NCI-H2107 (cell line): Measurements from ENCODE around the gene PRKCD.

ENCODE experiments used
- DNase-seq: peaks from one replicate; lab custom pipeline; 2025; lab: John Stamatoyannopoulos, UW

The PRKCD gene

DNA sequence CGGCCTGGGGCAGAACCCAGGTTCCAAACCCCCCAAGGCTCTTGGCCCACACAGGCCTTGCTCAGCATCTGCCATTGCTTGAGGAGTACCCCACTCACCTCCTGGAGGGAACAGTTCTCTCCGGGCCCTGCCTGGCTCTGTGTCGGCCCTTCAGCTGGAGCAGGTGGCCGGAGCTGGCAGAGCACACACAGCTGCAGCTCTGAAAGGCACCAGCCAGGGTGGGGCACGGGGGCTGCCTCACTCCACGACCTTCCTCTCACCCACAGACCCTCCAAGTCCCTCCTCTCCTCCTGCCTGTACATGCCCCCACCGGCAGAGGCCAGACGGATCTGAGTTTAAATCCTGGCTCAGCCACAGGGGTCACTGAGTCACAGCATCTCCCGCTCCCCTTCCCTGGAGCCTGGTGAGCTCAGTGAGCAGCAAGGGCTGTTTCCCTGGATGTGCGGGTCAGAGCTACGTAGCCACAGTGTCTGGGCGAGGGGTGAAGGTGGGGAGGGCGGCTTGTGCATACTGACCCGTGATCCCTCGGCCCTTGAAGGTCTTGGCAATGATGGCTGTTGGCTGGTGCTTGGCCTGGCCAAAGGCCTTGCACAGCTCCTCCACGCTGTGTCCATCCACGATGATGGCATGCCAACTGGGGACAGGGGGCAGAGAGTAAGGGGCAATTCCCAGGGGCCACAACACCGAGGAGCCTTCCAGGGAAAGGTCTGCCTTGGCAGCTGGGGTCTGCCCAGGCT is 71.8 kb downstream of the PRKCD start:
- DNase-seq, result no peak

DNA sequence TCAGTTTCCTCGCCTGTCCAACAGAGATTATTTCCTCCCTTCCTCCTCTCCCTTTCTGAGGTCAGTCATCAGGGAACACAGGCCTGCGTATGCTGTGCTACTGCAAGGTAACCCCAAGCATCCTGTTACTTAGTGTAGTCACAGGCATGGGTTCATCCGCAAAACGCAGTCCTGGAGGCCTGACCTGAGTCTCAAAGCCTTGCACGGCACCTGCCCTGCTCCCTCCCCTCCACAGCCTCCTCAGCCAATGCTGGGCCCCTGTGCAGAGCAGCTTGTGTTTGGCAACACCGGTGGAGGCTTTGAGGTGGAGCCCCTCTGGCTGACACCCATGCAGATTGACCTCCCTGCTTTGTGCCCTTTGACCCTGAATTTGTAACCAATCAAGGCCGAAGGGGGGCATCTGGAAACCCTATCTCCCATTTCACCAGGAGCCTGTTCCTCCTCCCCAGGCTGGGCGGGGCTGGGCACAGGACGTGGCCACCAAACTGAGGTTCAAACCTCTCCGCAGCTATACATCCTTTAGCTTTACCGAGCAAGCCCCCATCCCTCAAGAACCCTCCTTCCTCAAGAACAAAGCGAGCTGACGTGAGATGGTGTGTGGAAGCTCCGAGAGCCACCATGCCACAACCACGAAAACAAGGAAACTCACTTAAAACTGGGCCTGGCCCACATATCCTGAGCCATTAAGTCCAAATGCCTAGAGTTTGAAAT is 73.3 kb downstream of the PRKCD start:
- DNase-seq, result no peak

DNA sequence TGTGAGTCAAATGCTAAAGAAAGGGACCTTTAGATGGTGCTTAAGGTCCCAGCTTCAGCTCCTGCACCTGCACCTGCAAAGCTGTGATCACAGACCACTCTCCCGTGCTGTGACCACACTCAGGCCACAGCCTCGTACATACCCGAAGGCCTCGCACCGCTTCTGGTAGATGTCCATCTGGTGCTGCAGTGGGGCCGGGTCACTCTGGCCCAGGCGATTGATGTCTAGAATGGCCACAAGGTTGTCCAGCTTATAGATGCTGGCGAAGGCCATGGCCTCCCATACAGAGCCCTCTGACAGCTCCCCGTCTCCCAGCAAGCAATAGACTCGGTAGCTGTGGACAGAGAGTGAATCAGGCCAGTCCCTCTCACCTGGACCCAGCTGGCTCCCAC is 73.8 kb downstream of the PRKCD start:
- no peak for DNase-seq

DNA sequence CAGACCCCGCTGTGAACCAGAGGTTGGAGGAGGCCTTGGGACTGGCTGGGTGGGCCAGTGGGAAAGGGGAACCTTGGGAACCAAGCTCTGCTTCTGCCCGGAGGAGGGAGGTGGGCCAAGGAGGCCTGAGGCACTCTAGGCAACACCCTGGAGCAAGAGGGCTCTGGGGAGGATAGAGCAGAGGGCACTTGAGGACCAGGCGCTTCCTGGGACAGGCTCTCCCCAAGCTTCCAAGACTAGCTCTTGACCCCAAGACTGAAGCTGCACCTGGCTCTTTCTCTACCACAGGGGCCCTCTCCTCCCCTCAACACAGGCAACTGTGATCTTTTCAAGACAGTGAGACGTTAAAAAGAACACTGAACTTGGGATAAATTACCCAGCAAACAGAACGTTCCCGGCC is 74.5 kb downstream of the PRKCD start:
- DNase-seq, result no peak

DNA sequence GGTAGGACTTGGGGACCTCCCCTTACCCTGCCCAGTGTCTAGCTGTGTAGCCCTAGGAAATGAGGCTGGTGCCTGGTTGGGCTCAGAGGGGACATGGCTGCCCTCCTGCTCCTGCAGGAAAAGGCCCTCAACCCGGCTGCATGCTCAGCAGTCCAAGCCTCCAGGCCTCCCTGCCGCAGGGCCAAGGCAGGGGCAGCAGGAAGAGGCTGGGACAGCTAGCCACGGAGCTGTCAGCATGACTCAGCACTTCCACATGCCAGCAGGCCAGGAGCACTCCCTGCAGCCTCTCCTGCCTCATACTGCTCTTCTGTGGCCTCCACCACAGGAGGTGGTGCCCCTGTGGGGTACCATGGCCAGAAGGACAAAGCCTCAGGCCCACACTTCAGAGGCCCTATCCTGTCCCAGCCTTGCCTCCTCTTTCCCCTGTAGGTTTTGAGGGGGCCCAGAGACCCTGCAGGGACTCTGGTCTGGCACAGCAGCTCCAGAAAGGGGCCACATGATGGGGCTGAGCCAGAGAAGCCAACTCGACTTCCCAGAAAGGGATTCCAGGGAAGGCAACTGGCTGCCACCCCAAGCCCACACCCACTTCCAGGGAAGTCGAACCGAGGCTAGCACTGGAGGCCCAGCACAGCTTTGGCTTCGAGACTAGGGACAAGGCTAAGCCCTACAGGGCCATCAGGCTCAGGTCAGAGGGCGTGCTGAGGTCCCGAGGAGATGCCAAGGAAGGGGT is 75.3 kb downstream of the PRKCD start:
- no peak for DNase-seq

DNA sequence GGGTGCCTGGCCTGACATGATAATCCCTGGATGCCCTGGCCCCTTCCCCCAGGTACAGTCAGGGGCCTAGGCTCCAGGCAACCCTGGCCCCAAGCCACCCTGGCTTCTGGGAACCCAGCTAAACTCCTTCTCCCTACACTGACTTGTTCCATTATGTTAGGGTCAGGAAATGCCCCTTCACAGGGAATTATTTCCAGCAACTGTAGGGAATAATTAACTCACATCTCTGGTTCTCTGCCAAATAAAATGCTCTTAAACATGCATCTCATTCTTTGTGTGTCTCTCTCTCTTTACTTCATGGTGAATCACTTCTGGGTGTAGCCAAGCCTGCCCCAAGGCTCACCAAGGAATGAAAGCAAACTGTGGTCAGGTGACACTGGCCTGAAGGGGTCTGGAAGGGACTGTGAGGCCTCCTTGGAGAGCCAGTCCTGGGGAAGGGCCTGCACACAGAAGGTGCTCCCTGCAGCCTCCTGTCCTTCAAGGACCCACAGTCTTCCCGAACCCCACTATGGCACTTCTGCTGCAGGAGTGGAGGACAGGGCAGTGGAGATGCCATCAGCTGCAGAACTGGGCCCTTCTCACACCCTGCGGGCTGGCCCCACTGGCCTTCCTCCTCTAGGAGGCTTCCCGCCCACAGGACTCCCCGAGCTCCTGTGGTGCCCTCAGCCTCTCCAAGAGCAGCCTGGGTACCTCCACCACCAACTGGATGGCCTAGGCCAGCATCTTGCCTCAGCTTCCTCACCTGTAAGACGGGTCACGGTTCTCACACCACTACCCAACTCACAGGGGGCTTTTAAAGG is 77.2 kb downstream of the PRKCD start:
- no peak for DNase-seq

DNA sequence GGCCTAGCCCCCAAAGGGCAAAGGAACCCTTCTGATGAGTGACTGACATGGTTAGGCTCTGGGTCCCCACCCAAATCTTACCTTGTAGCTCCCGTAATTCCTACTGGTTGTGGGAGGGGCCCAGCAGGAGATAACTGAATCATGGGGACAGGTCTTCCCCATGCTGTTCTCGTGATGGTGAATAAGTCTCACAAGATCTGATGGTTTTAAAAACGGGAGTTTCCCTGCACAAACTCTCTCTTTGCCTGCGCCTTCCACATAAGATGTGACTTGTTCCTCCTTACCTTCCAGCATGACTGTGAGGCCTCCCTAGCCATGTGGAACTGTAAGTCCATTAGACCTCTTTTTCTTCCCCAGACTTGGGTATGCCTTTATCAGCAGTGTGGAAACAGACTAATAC is 77.9 kb downstream of the PRKCD start:
- DNase-seq, result no peak

DNA sequence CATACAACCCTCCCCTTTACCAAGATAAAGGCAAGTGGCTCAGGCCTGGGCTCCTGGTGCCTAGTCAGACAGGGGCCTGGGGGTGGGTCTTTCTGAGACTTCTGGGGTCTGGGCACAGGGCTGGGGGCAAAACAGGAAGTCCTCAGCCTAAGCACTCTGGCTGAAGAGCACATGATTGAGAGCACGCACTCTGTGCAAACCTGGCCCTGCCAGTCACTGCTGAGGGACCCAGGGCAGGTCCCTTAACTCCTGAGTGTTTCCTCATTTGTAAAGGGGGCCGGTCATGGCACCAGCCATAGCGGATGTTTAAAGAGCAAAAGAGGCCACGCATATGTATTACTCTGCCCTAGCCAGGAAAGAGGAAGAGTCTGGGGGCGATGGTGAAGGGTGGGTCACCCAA is 78.8 kb downstream of the PRKCD start:
- no peak for DNase-seq

DNA sequence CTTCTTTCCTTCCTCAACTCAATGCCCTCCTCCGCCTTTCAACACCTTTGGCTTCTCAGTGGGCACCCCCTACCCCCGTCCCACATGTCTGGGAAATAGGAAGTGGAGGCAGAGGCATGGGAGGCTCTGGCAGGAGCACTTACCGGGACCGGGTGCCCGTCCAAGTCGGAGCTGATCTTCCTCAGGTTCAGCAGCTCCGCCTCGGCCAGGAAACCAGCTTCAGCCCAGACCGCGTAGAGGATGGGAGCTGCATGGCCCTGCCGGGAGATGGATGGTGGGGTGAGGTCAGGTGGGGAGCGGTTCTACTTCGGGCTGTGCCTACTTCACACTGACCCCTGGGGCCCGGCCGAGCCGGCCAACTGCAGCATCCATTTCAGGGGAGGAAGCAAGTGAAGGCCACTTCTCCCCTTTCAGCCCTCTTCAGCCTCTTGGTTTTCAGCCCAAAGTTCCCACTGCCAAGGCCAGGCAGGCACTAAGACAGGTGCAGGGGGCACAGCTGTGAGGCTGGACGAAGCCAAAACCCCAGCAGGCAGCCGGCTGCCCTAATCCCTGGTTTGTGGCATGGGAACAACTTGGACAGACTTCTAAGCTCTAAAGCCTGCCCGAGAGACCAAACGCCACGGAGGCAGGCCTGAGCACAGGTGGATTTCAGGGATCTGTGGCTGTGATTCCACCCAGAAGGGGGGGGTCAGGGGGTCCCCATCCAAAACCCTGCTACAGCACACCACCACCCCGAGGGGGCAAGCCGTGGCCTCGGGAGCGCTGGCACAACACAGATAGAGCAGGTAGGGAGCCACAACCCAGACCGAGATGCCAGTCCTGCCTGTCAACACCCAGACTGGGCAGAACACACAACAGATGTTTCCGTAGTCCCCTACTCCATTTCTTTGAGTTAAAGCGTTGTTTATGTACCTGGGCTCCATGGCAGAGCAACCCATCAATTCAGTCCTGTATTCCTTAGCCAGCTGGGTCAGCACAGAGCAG is 80.3 kb downstream of the PRKCD start:
- DNase-seq, result no peak

DNA sequence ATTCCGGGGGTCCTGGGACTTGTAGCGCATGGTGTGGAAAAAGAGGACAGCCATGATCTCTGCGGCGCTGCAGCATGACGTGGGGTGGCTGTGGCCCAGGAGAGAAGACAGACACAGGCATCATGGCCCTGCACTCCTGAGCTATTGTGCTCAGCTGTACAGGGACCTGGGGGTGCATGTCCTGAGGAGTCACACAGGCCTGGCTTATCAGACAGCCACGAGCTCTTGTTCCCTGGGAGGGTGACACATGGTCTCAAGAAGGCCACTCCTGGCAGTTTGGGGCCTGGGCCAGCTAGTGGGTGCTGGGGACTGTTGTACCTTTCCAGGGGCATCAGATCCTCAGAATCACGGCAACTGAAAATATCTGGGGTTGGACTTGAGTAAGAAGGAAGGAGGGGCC is 81.1 kb downstream of the PRKCD start:
- DNase-seq, result no peak
